Right ventricle myocardium superior (tissue), 1 donor: ENCODE measurements around the gene PPP6R2. TPM values are rescaled to one million over a fixed set of nuclear protein-coding genes. Genes with fewer than 3 reads are reported as not detected.
"Not testable (repeated sequence)": the region's sequence is repeated elsewhere in the genome, so short reads cannot be mapped to it uniquely, and the experiment has no call there.

Experiments
- ATAC-seq: fragments of 200-7000 bp; cut with Tn5 transposase; one replicate; pipeline ENCODE4 v1.9.1; 2020; ENCODE audit warnings: mild to moderate bottlenecking; ENCODE audit not compliant: poor library complexity
- DNase-seq: peaks from one replicate; pipeline ENCODE4 v3.0.0-alpha.2; 2020
- intact Hi-C: fragments of 100-400 bp; cut with DNase I; formaldehyde crosslinking; loops from one replicate; pipeline ENCODE4 v1.11.2; 2022
- total RNA-seq: library from RNA; stranded (reverse); fragmentation: NEBNext Ultra II Directional; extraction: Animal tissue kit (Norgen Biotek cat#: 25700); gene quantifications from one replicate; pipeline ENCODE4 v1.2.1, GENCODE V29; 2021
- donor health status: DM: no; HTN: yes; CAD: no; lungs with severe emphysema.

The PPP6R2 gene
- total RNA-seq, 1 donor from 2014 or later = 40.4 TPM

- no peak for ATAC-seq
- intact Hi-C loops = loop anchor here (5.0 kb wide), 2 partner anchors 50 to 75 kb away; partner anchors contain the start of gene HDAC10
- no peak for DNase-seq
Measured at GRCh38 chr22:50327711-50328019, 15.5 kb upstream of the PPP6R2 start.

- intact Hi-C loops = loop anchor here (5.0 kb wide), 2 partner anchors 52 to 77 kb away; partner anchors contain the start of gene HDAC10
- DNase-seq = no peak
- ATAC-seq = no peak
Measured at GRCh38 chr22:50329236-50329635, 13.9 kb upstream of the PPP6R2 start.

GRCh38 chr22:50334433-50334832, 8.7 kb upstream of the PPP6R2 start:
- ATAC-seq, DNase-seq, intact Hi-C loops: not testable (repeated sequence)

GRCh38 chr22:50337262-50338041, 5.7 kb upstream of the PPP6R2 start:
- intact Hi-C loops = no loop called here
- ATAC-seq (no peak), DNase-seq (no peak)

GRCh38 chr22:50338042-50338573, 5.0 kb upstream of the PPP6R2 start:
- DNase-seq = no peak
- ATAC-seq = no peak
- intact Hi-C loops = no loop called here

GRCh38 chr22:50338860-50339462, 4.2 kb upstream of the PPP6R2 start:
- intact Hi-C loops = no loop called here
- no peak for ATAC-seq
- no peak for DNase-seq

- ATAC-seq (no peak), DNase-seq (no peak)
- intact Hi-C loops = loop anchor here (5.0 kb wide), 1 partner anchor 63 kb away; no protein-coding TSS in a partner anchor
Measured at GRCh38 chr22:50339945-50340879, 2.9 kb upstream of the PPP6R2 start.

- intact Hi-C loops = loop anchor here (2.0 to 5.0 kb wide), 2 partner anchors 65 to 101 kb away; no protein-coding TSS in a partner anchor
- ATAC-seq = peak; percentile 92
- peak; percentile 94 for DNase-seq
Measured at GRCh38 chr22:50341977-50342650, 1.0 kb upstream of the PPP6R2 start.

- no peak for ATAC-seq
Measured at GRCh38 chr22:50343541-50343935, 411 bp downstream of the PPP6R2 start.

GRCh38 chr22:50346470-50346869, 3.3 kb downstream of the PPP6R2 start:
- intact Hi-C loops = no loop called here
- no peak for ATAC-seq
- peak; percentile 31 for DNase-seq

More at GRCh38 chr22:50343541-50343935, 411 bp downstream of the PPP6R2 start:
- intact Hi-C loops = loop anchor here (2.0 to 5.0 kb wide), 2 partner anchors 66 to 103 kb away; no protein-coding TSS in a partner anchor
- no peak for DNase-seq

GRCh38 chr22:50347157-50347556, 4.0 kb downstream of the PPP6R2 start:
- intact Hi-C loops = no loop called here
- ATAC-seq (no peak), DNase-seq (peak; percentile 17)

- ATAC-seq = no peak
- intact Hi-C loops = no loop called here
- DNase-seq = peak; percentile 1
Measured at GRCh38 chr22:50348058-50348457, 4.9 kb downstream of the PPP6R2 start.

- DNase-seq (no peak), ATAC-seq (no peak)
- intact Hi-C loops = no loop called here
Measured at GRCh38 chr22:50356186-50356585, 13.1 kb downstream of the PPP6R2 start.

GRCh38 chr22:50357222-50357621, 14.1 kb downstream of the PPP6R2 start:
- ATAC-seq (no peak), DNase-seq (no peak)
- intact Hi-C loops = no loop called here

GRCh38 chr22:50357756-50358155, 14.6 kb downstream of the PPP6R2 start:
- ATAC-seq (no peak), DNase-seq (no peak)
- intact Hi-C loops = no loop called here

GRCh38 chr22:50360578-50360977, 17.5 kb downstream of the PPP6R2 start:
- intact Hi-C loops = no loop called here

GRCh38 chr22:50361222-50361621, 18.1 kb downstream of the PPP6R2 start:
- intact Hi-C loops = no loop called here
- DNase-seq (no peak), ATAC-seq (no peak)

More at GRCh38 chr22:50360578-50360977, 17.5 kb downstream of the PPP6R2 start:
- DNase-seq = no peak
- peak; percentile 82 for ATAC-seq

- DNase-seq (no peak), ATAC-seq (no peak)
- intact Hi-C loops = no loop called here
Measured at GRCh38 chr22:50361688-50362087, 18.6 kb downstream of the PPP6R2 start.
